Kidney epithelial cell (primary cell): Measurements from ENCODE around the gene NDUFB1. TPM values are rescaled to one million over a fixed set of nuclear protein-coding genes. Genes with fewer than 3 reads are reported as not detected.

Experiments
- DNase-seq: peaks from one replicate; pipeline ENCODE4 v3.0.0-alpha.2; 2010; ENCODE audit warnings: low read depth
- H3K27me3 ChIP-seq: 2 replicates; pipeline ENCODE4 v1.6.0; 2011; ENCODE audit warnings: low read length; ENCODE audit not compliant: control insufficient read depth, insufficient read depth
- H3K36me3 ChIP-seq: 2 replicates; pipeline ENCODE4 v1.5.1; 2011; ENCODE audit warnings: low read length; ENCODE audit not compliant: control insufficient read depth, insufficient read depth
- H3K4me3 ChIP-seq: 2 replicates; pipeline ENCODE4 v1.5.1; 2011; ENCODE audit warnings: low read depth, mild to moderate bottlenecking, control low read depth, low read length
- CTCF ChIP-seq: IDR thresholded peaks from 2 replicates; pipeline ENCODE4 v1.5.1; 2011; ENCODE audit warnings: mild to moderate bottlenecking, moderate library complexity, low read length, control low read depth, inconsistent platforms; ENCODE audit not compliant: insufficient read depth, poor library complexity, severe bottlenecking
- total RNA-seq: library from RNA; depleted of rRNA; stranded (reverse); fragments of >200 nt; gene quantifications from 2 replicates; pipeline ENCODE4 v1.2.3, GENCODE V29; 2015

Gene NDUFB1
- total RNA-seq, 1 donor from 2014 or later = 305 TPM

- Histone ChIP-seq H3K27me3 (no peaks in the 10 kb centered on the region), H3K4me3 (peak within 1 kb of the TSS; percentile 95), H3K36me3 (no peaks in the 10 kb centered on the region)
- DNase-seq = peak; percentile 93
- peak; percentile 85 for TF ChIP-seq CTCF
Observed at GRCh38 chr14:92106143-92106926, 15.2 kb downstream of the NDUFB1 start, which contains the start of gene ATXN3. Gene ATXN3 (minus strand): TSS chr14:92106582. CDS start chr14:92106552, 30 bp downstream.

- H3K36me3 ChIP-seq = no peaks in the 10 kb centered on the region
- no peak for TF ChIP-seq CTCF
- no peak for DNase-seq
- H3K27me3 ChIP-seq = no peaks in the 10 kb centered on the region
- peak overlapping the region; percentile 95 for H3K4me3 ChIP-seq
Observed at GRCh38 chr14:92105893-92106142, 15.7 kb downstream of the NDUFB1 start.

GRCh38 chr14:92105073-92105892, 16.2 kb downstream of the NDUFB1 start:
- no peak for DNase-seq
- Histone ChIP-seq H3K4me3 (peak overlapping the region; percentile 95), H3K27me3 (no peaks in the 10 kb centered on the region), H3K36me3 (no peaks in the 10 kb centered on the region)
- no peak for TF ChIP-seq CTCF

GRCh38 chr14:92103363-92103989, 18.0 kb downstream of the NDUFB1 start:
- Histone ChIP-seq H3K36me3 (no peaks in the 10 kb centered on the region), H3K27me3 (no peaks in the 10 kb centered on the region), H3K4me3 (no peak overlapping the region)
- no peak for DNase-seq
- no peak for TF ChIP-seq CTCF

- H3K27me3 ChIP-seq = no peaks in the 10 kb centered on the region
- H3K4me3 ChIP-seq = no peak overlapping the region
- TF ChIP-seq CTCF = no peak
- no peak for DNase-seq
- H3K36me3 ChIP-seq = no peaks in the 10 kb centered on the region
Observed at GRCh38 chr14:92099802-92100201, 21.7 kb downstream of the NDUFB1 start.
